Uterus (tissue), 4 donors: ENCODE data around the gene ZNF827. TPM values are rescaled to one million over a fixed set of nuclear protein-coding genes. Genes with fewer than 3 reads are reported as not detected.

ENCODE experiments used
- DNase-seq, 2 donors: peaks; one replicate each; pipeline ENCODE4 v3.0.0-alpha.2; 2019 to 2020
- H3K27ac ChIP-seq, 2 donors: fragments of 200-600 bp; sonication (generic); 1 replicate in 1 of 2; 2 replicates in 1 of 2; pipeline ENCODE4 v1.5.1; 2016 to 2018
- H3K27me3 ChIP-seq, 2 donors: fragments of 200-600 bp; sonication (generic); one replicate each; pipeline ENCODE4 v1.5.1; 2018 to 2019; ENCODE audit warnings: control low read depth in 1 of 2
- H3K36me3 ChIP-seq, 2 donors: fragments of 200-600 bp; sonication (generic); one replicate each; pipeline ENCODE4 v1.5.1; 2019; ENCODE audit warnings: control low read depth in 1 of 2
- H3K4me1 ChIP-seq, 2 donors: fragments of 200-600 bp; sonication (generic); one replicate each; pipeline ENCODE4 v1.5.1; 2018 to 2019; ENCODE audit warnings: control low read depth in 1 of 2
- H3K4me3 ChIP-seq, 2 donors: fragments of 200-600 bp; sonication (generic); 1 replicate in 1 of 2; 2 replicates in 1 of 2; pipeline ENCODE4 v1.5.1; 2018 to 2019; ENCODE audit warnings: mild to moderate bottlenecking in 1 of 2
- H3K9me3 ChIP-seq, 2 donors: fragments of 200-600 bp; sonication (generic); one replicate each; pipeline ENCODE4 v1.5.1; 2019; ENCODE audit warnings: control low read depth in 1 of 2
- POLR2A ChIP-seq, 2 donors: fragments of 450-650 bp; IDR thresholded peaks; one replicate each; pipeline ENCODE4 v1.6.1; 2016; ENCODE audit warnings: antibody characterized with exemption in 2 of 2, mild to moderate bottlenecking in 1 of 2, moderate library complexity in 1 of 2
- intact Hi-C: fragments of 100-400 bp; cut with DNase I; formaldehyde crosslinking; loops from one replicate; pipeline ENCODE4 v1.15.1; 2023; ENCODE audit warnings: low total_unique reads
- total RNA-seq, 4 donors: library from RNA; depleted of rRNA in 3 of 4; stranded (reverse); fragments of >200 nt in 3 of 4; gene quantifications; one replicate each; pipeline versions ENCODE4 v1.1.0 to v1.2.4, GENCODE V29; 2014 to 2023
- TF ChIP-seq, protein P1 (sequence below), 4 experiments: fragments of 200-600 bp in 2 of 4; fragments of 450-650 bp in 2 of 4; sonication (generic) in 2 of 4; IDR thresholded peaks; one replicate each; pipeline ENCODE4 v1.5.1; 2016 to 2019; ENCODE audit warnings: antibody characterized with exemption in 4 of 4, mild to moderate bottlenecking in 2 of 4, moderate library complexity in 1 of 4
- donor health status: DM: yes; HTN: yes; CAD: no.

Gene ZNF827
- total RNA-seq, 4 donors from 2014 or later: 2.9 to 33.1 (median 14.2) TPM

DNA sequence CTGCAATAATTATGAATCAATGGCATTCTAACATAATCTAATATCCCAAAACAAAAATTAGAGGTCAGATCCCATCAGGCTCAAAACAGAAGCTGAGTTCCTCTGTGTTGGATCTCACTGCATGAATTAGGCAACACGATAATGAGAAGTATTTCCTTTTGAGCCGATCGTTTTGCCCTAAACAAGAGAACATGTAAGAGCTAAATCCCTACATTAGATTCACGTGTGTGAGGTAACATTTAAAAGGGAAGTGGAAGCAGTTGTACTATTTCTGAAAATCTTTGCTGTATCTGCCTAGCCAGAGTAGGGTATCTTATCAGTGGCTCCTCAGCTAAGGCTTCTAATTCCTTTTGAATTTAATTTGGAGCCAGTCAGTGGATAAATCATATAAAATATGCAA is 143.1 kb downstream of the ZNF827 start:
- Histone ChIP-seq H3K9me3 (no peaks in the 10 kb centered on the region), H3K4me3 (no peak overlapping the region), H3K27ac (no peak overlapping the region), H3K27me3 (no peaks in the 10 kb centered on the region), H3K36me3 (no peaks in the 10 kb centered on the region), H3K4me1 (no peaks in the 10 kb centered on the region)
- DNase-seq: no peak
- intact Hi-C loops: no loop called here
- TF ChIP-seq, protein P1, sequence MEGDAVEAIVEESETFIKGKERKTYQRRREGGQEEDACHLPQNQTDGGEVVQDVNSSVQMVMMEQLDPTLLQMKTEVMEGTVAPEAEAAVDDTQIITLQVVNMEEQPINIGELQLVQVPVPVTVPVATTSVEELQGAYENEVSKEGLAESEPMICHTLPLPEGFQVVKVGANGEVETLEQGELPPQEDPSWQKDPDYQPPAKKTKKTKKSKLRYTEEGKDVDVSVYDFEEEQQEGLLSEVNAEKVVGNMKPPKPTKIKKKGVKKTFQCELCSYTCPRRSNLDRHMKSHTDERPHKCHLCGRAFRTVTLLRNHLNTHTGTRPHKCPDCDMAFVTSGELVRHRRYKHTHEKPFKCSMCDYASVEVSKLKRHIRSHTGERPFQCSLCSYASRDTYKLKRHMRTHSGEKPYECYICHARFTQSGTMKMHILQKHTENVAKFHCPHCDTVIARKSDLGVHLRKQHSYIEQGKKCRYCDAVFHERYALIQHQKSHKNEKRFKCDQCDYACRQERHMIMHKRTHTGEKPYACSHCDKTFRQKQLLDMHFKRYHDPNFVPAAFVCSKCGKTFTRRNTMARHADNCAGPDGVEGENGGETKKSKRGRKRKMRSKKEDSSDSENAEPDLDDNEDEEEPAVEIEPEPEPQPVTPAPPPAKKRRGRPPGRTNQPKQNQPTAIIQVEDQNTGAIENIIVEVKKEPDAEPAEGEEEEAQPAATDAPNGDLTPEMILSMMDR (IDR thresholded peaks at IDR 0.05): no peak

DNA sequence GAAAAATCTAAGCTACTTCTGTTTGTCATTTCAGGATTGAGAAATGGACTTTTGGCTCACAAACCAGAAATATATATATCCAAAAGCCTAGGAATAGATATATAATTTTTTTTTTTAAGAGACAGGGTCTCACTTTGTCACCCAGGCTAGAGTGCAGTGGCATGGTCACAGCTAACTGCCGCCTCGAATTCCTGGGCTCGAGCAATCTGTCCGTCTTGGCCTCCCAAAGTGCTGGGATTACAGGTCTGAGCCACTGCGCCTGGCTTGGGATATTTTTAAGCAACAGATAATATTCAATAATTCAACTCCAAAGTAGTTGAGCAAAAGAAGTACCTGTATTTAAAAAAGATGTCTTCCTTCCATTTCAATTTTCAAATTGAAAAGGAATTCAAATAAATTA is 146.2 kb downstream of the ZNF827 start:
- H3K27ac ChIP-seq: no peak overlapping the region
- no peak overlapping the region for H3K4me3 ChIP-seq
- H3K27me3 ChIP-seq: no peaks in the 10 kb centered on the region
- no peaks in the 10 kb centered on the region for H3K4me1 ChIP-seq
- H3K9me3 ChIP-seq: no peaks in the 10 kb centered on the region
- DNase-seq: no peak
- no peak for TF ChIP-seq POLR2A (IDR thresholded peaks at IDR 0.05)
- intact Hi-C loops: no loop called here
- no peaks in the 10 kb centered on the region for H3K36me3 ChIP-seq

DNA sequence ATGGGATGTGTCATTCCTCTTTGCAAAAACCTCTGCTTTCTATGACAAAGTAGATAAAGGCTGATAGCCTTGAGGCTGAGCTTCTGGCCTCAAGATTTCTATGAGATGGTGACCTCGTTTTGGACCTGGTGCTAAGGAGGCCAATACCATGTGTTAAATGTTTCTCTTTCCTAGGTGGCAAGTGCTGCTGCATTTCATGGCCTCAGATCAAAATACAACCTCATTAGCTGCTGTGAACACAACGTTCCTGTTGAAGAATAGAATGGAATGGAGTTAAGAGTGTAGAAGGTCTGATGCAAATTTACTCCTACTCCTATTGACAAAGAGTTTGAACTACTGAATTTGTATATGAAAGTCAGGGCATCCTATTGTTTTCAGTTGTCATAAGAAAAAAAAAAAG is 146.6 kb downstream of the ZNF827 start:
- Histone ChIP-seq H3K27ac (no peak overlapping the region), H3K27me3 (no peaks in the 10 kb centered on the region), H3K4me3 (no peak overlapping the region), H3K36me3 (no peaks in the 10 kb centered on the region), H3K4me1 (no peaks in the 10 kb centered on the region), H3K9me3 (no peaks in the 10 kb centered on the region)
- TF ChIP-seq, protein P1 (IDR thresholded peaks at IDR 0.05): no peak
- no peak for TF ChIP-seq POLR2A (IDR thresholded peaks at IDR 0.05)
- DNase-seq: no peak
- intact Hi-C loops: no loop called here

- Histone ChIP-seq H3K27me3 (no peaks in the 10 kb centered on the region), H3K27ac (no peak overlapping the region), H3K36me3 (no peaks in the 10 kb centered on the region), H3K9me3 (no peaks in the 10 kb centered on the region), H3K4me3 (no peak overlapping the region), H3K4me1 (no peaks in the 10 kb centered on the region)
- TF ChIP-seq, protein P1 (IDR thresholded peaks at IDR 0.05): no peak
- TF ChIP-seq POLR2A (IDR thresholded peaks at IDR 0.05): no peak
- no peak for DNase-seq
- intact Hi-C loops: no loop called here
Measured at GRCh38 chr4:145788755-145789154, 149.9 kb downstream of the ZNF827 start.

- TF ChIP-seq POLR2A (IDR thresholded peaks at IDR 0.05): no peak
- TF ChIP-seq, protein P1 (IDR thresholded peaks at IDR 0.05): no peak
- no peaks in the 10 kb centered on the region for H3K36me3 ChIP-seq
- H3K4me3 ChIP-seq: no peak overlapping the region
- no peak overlapping the region for H3K27ac ChIP-seq
- intact Hi-C loops: no loop called here
- DNase-seq: no peak
- no peaks in the 10 kb centered on the region for H3K9me3 ChIP-seq
- H3K27me3 ChIP-seq: no peaks in the 10 kb centered on the region
- no peaks in the 10 kb centered on the region for H3K4me1 ChIP-seq
Measured at GRCh38 chr4:145786830-145787229, 151.8 kb downstream of the ZNF827 start.

DNA sequence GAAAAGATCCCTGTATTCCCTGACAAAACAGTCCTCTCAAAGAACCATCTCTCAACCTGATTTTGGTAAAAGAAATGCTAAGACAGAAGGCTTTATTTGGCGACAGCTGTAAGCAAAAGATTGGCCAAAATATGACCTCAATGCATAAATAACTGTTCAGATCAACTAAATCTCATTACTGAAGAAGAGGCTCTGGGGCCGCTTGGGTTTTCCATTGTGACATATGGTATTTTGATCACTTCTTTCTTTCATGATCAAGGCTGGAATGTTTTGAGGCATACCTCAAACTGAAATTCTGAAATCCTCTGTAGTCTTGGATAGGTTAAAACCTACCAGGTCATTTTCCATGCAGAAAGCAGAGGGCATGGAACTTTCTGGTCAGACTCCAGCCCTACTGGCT is 152.4 kb downstream of the ZNF827 start:
- H3K9me3 ChIP-seq: no peaks in the 10 kb centered on the region
- TF ChIP-seq POLR2A (IDR thresholded peaks at IDR 0.05): no peak
- TF ChIP-seq, protein P1 (IDR thresholded peaks at IDR 0.05): no peak
- no peak overlapping the region for H3K27ac ChIP-seq
- no peaks in the 10 kb centered on the region for H3K27me3 ChIP-seq
- no peaks in the 10 kb centered on the region for H3K36me3 ChIP-seq
- H3K4me1 ChIP-seq: no peaks in the 10 kb centered on the region
- no peak for DNase-seq
- H3K4me3 ChIP-seq: no peak overlapping the region
- intact Hi-C loops: no loop called here
